GM18505 (cell line): ENCODE data around the gene CAMSAP1.

Source experiments
- ATAC-seq: cut with Tn5 transposase; IDR thresholded peaks from one replicate; pipeline ENCODE4 v1.9.1; 2021; ENCODE audit not compliant: unreplicated experiment
- POLR2A ChIP-seq: IDR thresholded peaks from 4 replicates; pipeline ENCODE4 v1.6.1; 2011; ENCODE audit warnings: borderline replicate concordance; ENCODE audit not compliant: insufficient read depth, insufficient read length; ENCODE audit errors: extremely low read depth

CAMSAP1 gene

DNA sequence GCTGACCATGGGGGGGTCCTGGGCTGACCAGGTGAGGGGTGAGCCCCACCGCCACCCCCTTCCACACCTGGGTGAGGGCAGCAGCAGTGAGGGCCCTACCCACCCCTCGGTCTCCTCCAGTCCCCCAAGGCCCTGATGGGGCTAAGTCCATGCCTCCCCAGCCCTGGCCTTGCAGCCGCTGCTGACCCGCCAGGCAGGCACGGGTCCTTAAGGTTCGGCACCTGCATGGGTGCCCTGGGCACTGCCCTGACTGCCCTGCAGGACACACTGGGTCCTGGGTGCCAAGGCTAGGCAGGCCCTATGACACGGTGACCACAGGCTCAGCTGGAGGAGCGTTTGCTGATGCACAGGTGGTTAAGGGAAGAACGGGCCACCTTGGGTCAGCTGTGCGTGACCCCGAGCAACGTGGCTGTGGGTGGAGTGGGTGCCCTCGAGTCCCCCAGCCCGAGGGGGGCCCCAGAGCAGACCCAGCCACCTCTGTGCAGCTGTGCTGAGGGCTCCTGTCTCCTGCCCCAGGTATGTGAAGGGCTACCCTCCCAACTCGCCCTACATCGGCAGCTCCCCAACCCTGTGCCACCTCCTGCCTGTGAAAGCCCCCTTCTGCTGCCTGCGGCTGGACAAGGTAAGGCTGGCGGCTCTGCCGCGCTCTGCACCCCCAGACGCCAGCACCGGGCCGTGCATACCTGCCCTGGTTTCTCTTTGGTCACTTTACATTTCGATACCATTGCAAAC lies 132.4 kb downstream of the CAMSAP1 start:
- TF ChIP-seq POLR2A, result no peak
- ATAC-seq, result no peak

DNA sequence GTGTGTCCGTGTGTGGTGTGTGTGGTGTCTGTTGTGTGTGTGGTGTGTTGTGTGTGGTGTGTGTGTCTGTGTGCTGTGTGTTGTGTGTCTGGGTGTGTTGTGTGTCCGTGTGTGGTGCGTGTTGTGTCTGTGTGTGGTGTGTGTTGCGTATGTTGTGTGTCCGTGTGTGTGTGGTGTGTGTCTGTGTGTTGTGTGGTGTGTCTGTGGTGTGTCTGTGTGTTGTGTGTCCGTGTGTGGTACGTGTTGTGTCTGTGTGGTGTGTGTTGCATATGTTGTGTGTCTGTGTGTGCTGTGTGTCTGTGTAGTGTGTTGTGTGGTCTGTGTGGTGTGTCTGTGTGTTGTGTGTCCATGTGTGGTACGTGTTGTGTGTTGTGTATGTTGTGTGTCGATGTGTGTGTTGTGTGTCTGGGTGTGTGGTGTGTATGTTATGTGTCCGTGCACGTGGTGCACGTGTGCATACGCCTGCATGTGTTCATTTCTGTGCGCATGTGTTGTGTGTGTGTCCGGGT lies 133.1 kb downstream of the CAMSAP1 start:
- ATAC-seq, result no peak
- TF ChIP-seq POLR2A, result no peak

DNA sequence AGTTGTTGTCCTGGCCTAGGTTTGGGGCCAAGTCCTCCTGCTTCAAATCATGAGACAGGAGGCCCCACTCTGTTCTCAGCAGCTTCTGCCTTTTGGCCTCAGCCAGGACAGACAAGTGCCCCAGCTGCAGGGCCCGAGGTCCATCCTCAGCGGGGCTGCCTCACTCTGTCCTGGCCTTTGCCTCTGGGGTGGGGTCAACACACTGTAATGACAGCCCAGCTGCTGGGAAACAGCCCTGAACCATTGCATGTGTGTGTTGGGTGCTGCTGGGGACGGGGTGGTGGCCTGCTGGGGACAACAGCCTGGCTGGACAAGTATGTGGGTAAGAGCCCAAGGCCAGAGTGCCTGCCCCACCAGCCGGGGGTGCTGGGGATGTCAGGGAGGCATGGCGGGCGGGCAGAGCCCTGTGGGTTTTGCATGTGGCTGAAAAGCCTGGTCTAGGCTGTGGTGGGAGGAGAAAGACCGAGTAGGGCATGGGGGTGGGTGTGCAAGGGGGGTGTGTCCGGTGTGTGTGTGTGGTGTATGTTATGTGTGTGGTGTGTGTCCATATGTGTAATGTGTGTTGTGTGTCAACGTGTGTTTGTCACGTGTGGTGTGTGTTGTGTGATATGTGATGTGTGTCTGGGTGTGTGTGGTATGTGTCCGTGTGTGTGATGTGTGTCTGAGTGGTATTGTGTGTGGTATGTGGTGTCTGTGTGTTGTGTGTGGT lies 133.7 kb downstream of the CAMSAP1 start:
- TF ChIP-seq POLR2A, result no peak
- no peak for ATAC-seq

DNA sequence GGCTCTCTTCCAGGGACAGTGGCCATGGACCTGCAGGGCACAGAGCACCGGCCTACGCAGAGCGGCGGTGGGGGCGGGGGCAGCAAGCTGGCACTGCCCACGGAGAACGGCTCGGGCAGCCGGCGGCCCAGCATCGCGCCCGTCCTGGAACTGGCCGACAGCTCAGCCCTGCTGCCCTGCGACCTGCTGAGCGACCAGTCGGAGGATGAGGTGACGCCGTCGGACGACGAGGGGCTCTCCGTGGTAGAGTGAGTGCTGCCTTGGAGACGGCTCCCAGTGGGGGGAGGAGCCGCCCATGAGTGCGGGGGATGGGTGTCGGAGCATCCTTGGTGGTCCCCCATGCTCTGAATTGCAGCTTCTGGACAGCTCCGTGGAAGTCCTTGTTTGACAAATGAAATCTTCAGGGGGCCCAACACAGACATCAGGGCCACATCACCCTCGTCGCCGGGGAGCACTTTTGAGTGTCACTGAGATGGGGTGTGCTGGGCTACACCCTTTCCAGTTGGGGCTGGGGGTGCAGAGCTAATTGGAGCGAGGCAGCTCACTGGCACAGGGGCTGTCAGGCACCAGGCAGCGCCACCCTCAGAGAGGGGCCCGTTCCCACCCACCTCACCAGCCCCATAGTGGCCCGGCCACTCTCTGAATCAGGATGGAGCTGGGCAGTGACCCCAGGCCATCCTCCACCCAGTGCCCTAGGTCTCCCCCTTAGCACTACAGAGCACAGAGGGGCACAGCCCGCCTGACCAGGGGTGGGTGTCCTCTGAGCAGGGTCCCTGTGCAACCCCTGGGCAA lies 134.4 kb downstream of the CAMSAP1 start:
- ATAC-seq, result no peak

DNA sequence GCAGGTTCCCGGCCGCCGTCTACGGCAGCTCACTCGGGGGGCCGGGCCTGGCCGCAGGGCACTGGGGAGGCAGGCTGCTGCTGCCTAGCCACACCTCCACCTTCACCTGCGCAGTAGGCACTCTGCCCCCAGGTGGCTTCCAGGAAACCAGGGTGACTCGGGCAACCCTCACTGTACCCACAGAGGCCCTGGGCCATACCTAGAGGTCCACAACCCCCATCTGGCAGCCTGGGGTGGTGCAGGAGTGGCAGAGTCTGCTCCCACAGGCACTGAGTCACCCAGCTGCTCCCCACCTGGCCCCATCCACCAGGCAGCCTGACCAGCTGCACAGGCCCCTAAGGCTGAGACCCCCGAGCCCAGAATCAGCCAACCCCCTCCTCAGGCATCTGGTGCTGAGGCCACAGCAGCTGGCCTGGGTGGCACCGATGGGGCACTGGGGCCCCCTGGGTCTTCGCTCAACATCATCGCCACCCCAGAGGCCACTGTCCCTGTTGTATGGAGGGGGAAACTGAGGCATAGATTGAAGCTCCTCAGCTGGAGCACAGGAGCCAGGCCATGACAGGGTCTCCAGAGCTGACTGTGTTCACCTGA lies 135.2 kb downstream of the CAMSAP1 start:
- no peak for TF ChIP-seq POLR2A
- no peak for ATAC-seq

More for the DNA sequence above, 134.4 kb downstream of the CAMSAP1 start:
- TF ChIP-seq POLR2A, result no peak

DNA sequence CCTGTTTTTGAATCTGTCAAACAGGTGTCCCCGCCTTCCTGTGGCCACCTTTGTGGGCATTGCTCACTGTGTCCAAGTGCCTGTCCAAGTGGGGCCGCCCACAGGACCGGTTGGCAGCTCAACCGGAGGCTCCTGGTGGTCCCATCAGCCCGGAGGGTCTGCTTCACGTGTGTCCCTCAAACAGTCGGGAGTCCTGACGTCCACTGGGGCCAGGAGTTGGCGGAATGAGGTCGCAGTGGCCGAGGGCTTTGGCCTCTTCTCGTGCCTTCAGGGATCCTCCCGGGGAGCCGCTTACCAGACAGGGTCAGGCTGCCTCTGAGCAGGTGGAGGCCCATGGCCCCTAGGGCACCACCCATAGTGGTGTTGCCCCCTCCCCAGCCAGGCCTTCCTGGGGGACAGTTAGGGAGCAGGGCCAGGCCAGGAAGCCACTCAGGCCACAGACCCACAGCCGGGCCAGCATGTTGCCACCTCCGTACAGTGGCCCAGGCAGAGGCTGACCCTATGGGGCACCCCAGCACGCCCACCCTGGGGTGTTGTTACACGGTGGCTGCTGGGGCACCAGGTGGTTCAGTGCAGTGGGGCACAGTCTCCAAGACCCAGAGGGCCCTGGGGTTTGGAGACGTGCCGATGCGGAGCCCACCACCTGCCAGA lies 135.8 kb downstream of the CAMSAP1 start:
- ATAC-seq, result no peak
- TF ChIP-seq POLR2A, result no peak

DNA sequence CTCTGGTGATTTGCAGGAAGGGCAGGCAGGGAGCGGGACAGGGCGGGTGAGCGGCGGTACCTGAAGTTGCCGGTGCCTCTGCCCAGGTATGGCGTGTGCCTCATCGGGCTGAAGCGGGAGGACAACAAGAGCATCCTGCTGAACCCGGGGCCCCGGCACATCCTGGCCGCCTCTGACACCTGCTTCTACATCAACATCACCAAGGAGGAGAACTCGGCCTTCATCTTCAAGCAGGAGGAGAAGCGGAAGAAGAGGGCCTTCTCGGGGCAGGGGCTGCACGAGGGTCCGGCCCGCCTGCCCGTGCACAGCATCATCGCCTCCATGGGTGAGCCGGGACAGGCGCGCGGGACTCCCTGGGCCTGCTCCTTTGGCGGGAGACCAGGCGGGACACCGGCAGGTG lies 136.6 kb downstream of the CAMSAP1 start:
- no peak for ATAC-seq
- TF ChIP-seq POLR2A, result no peak

DNA sequence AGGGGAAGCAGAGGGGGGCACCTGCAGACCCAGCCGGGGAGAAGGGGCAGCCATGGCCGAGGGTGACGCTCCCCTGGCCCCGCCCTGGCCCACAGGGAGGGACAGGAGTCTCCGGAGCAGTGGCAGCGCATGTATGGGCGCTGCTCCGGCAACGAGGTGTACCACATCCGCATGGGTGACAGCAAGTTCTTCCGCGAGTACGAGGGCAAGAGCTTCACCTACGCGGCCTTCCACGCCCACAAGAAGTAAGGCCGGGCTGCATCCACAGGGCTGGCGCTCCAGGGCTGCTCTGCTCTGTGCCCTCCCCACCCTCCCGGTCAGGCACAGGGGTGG lies 137.2 kb downstream of the CAMSAP1 start:
- ATAC-seq, result no peak
- no peak for TF ChIP-seq POLR2A

DNA sequence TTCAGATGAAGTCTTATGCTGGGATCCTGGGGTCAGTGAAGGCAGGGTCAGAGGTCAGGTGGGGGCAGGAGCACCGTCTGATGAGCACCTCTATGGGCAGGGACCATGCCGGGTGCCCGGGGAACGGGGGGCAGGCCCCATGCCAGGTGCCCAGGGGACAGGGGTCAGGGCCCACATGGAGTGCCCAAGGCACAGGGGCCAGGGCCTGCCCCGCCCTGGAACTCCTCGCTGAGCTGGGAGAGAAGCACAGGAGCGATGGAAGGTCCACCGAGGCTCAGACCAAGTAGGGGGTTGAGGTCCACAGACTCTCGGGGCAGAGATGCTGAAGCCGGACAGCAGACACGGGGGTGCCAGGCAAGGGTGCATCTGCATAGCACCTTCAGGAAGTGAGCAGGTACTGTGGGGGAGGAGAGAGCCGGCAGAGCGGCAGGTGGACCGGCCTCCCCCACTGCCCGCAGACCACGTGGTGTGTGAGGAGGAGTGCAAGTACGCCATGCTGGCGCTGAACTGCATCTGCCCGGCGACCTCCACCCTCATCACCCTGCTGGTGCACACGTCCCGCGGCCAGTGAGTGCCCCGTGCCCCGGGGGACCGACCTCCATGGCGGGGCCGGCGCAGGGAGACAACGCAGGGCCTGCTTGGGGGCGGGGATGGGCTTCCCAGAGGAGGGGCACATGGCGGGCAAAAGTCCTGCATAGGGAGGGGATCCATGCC lies 137.7 kb downstream of the CAMSAP1 start:
- TF ChIP-seq POLR2A, result no peak
- no peak for ATAC-seq

DNA sequence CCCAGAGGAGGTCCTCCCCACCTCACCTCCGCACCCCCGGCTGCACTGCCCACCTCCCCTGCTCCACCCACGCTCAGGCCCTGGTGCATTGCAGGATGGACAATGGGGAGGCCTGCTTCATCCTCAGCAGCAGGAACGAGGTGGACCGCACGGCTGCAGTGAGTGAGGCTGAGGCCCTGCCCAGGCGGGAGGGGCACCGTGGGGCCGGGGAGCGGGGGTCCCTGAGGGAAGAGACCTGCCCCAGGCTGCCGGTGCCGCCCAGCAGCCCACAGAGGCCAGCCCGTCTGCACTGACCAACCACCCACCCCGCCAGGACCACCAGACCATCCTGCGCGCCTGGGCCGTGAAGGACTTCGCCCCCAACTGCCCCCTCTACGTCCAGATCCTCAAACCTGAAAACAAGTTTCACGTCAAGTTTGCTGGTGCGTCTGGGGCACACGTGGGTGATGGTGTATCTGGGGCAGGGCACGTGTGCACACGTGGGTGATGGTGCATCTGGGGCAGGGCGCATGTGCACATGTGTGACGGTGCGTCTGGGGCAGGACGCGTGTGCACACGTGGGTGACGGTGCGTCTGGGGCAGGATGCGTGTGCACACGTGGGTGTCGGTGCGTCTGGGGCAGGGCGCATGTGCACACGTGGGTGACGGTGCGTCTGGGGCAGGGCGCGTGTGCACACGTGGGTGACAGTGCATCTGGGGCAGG lies 138.7 kb downstream of the CAMSAP1 start:
- no peak for TF ChIP-seq POLR2A
- ATAC-seq, result no peak

DNA sequence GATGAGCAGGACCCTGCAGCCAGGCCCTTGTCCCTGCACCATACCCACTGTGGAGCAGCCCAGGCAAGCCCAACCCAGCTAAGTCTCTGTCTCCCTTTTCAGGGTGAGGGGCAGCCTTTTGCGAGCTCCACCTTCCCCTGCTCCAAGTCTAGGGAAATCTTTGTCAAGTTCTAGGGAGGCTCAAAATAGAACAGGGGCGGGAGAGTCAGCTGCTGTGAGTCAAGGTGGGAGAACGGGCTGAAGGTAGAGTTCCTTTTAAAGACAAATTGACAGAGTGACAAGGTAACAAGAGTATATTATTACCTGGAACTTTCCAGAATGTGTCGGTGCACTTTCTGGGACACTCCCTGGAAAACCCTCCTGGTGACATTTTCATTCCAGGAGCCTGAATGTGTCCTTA lies 140.6 kb downstream of the CAMSAP1 start:
- ATAC-seq, result no peak
- no peak for TF ChIP-seq POLR2A

DNA sequence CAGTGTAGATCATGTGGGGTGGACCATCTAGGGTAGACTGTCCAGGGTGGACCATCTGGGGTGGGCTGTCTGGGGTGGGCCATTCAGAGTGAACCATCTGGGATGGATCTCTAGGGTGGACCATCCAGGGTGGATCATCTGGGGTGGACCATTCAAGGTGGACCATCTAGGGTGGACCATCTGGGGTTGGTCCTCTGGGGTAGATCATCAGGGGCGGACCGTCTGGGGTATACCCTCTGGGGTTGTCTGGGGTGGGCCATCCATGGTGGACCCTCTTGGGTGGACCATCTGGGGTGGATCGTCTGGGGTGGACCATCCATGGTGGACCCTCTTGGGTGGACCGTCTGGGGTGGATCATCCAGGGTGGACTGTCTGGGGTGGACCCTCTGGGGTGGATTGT lies 141.1 kb downstream of the CAMSAP1 start:
- ATAC-seq, result no peak
- TF ChIP-seq POLR2A, result no peak
